Kidney capillary endothelial cell (primary cell): ENCODE data around the gene POLE.
"Not testable (repeated sequence)": the region's sequence is repeated elsewhere in the genome, so short reads cannot be mapped to it uniquely, and the experiment has no call there.

Experiments used
- DNase-seq: peaks from one replicate; pipeline ENCODE4 v3.0.0-alpha.2; 2018; ENCODE audit warnings: low spot score

POLE gene

GRCh38 chr12:132718644-132719043, 31.5 kb upstream of the POLE start:
- DNase-seq: no peak

- no peak for DNase-seq
Observed at GRCh38 chr12:132717531-132718387, 30.6 kb upstream of the POLE start.

GRCh38 chr12:132717011-132717410, 29.9 kb upstream of the POLE start:
- DNase-seq: no peak

GRCh38 chr12:132716356-132716755, 29.2 kb upstream of the POLE start:
- DNase-seq: no peak

- no peak for DNase-seq
Observed at GRCh38 chr12:132715874-132716273, 28.7 kb upstream of the POLE start.

- DNase-seq: no peak
Observed at GRCh38 chr12:132713123-132713522, 26.0 kb upstream of the POLE start.

- peak; percentile 13 for DNase-seq
Observed at GRCh38 chr12:132711080-132711843, 24.1 kb upstream of the POLE start.

- DNase-seq: peak; percentile 73
Observed at GRCh38 chr12:132710405-132711079, 23.4 kb upstream of the POLE start, which contains the start of gene PGAM5. PGAM5 (plus strand) TSS chr12:132710842; CDS start chr12:132710877, 35 bp downstream.

GRCh38 chr12:132710043-132710404, 22.9 kb upstream of the POLE start:
- DNase-seq: no peak

- DNase-seq: no peak
Observed at GRCh38 chr12:132708150-132708549, 21.0 kb upstream of the POLE start.

GRCh38 chr12:132707241-132707640, 20.1 kb upstream of the POLE start:
- DNase-seq: no peak

- DNase-seq: no peak
Observed at GRCh38 chr12:132703641-132704040, 16.5 kb upstream of the POLE start.

- DNase-seq: no peak
Observed at GRCh38 chr12:132702640-132703039, 15.5 kb upstream of the POLE start.

- no peak for DNase-seq
Observed at GRCh38 chr12:132700212-132700822, 13.2 kb upstream of the POLE start.

- DNase-seq: no peak
Observed at GRCh38 chr12:132698341-132698740, 11.2 kb upstream of the POLE start.

GRCh38 chr12:132695431-132695830, 8.3 kb upstream of the POLE start:
- no peak for DNase-seq

- DNase-seq: not testable (repeated sequence)
Observed at GRCh38 chr12:132694888-132695287, 7.7 kb upstream of the POLE start.

GRCh38 chr12:132692030-132692429, 4.9 kb upstream of the POLE start:
- not testable (repeated sequence) for DNase-seq

GRCh38 chr12:132690112-132690511, 3.0 kb upstream of the POLE start:
- DNase-seq: no peak

GRCh38 chr12:132689227-132689626, 2.1 kb upstream of the POLE start:
- DNase-seq: no peak

- DNase-seq: no peak
Observed at GRCh38 chr12:132686825-132687210, 324 bp downstream of the POLE start.

- no peak for DNase-seq
Observed at GRCh38 chr12:132685400-132685799, 1.7 kb downstream of the POLE start.
